ENCODE measurements around the gene PRSS1.
"Not testable (repeated sequence)": the region's sequence is repeated elsewhere in the genome, so short reads cannot be mapped to it uniquely, and the experiment has no call there.

The PRSS1 gene

GRCh38 chr7:142749218-142749993, at the start of gene PRSS1:
Gene PRSS1 (plus strand): TSS chr7:142749472. CDS start chr7:142749485, 13 bp downstream.
- no peak for DNase-seq

- not testable (repeated sequence) for DNase-seq
These were observed 48.3 kb upstream of the PRSS1 start for GRCh38 chr7:142700935-142701334.

- DNase-seq: no peak
These were observed 45.5 kb upstream of the PRSS1 start for GRCh38 chr7:142703655-142704305.

GRCh38 chr7:142708726-142709125, 40.5 kb upstream of the PRSS1 start:
- not testable (repeated sequence) for DNase-seq

GRCh38 chr7:142709921-142710320, 39.4 kb upstream of the PRSS1 start:
- DNase-seq: no peak

GRCh38 chr7:142711196-142711595, 38.1 kb upstream of the PRSS1 start:
- DNase-seq: no peak

GRCh38 chr7:142711746-142712616, 37.3 kb upstream of the PRSS1 start:
- DNase-seq: peak; percentile 49

GRCh38 chr7:142712617-142712957, 36.7 kb upstream of the PRSS1 start:
- DNase-seq: no peak

- DNase-seq: peak; percentile 36
These were observed 34.9 kb upstream of the PRSS1 start for GRCh38 chr7:142714375-142714774.

- DNase-seq: no peak
These were observed 32.7 kb upstream of the PRSS1 start for GRCh38 chr7:142716596-142716995.

GRCh38 chr7:142717453-142717852, 31.8 kb upstream of the PRSS1 start:
- peak; percentile 45 for DNase-seq

GRCh38 chr7:142718313-142718712, 31.0 kb upstream of the PRSS1 start:
- DNase-seq: no peak

- DNase-seq: no peak
These were observed 29.0 kb upstream of the PRSS1 start for GRCh38 chr7:142720172-142720773.

- DNase-seq: no peak
These were observed 28.3 kb upstream of the PRSS1 start for GRCh38 chr7:142720986-142721385.

GRCh38 chr7:142722248-142722794, 27.0 kb upstream of the PRSS1 start:
- no peak for DNase-seq

- no peak for DNase-seq
These were observed 16.0 kb upstream of the PRSS1 start for GRCh38 chr7:142733271-142733670.

GRCh38 chr7:142739923-142740492, 9.3 kb upstream of the PRSS1 start:
- DNase-seq: no peak

- no peak for DNase-seq
These were observed 8.5 kb upstream of the PRSS1 start for GRCh38 chr7:142740786-142741185.

GRCh38 chr7:142741932-142742331, 7.3 kb upstream of the PRSS1 start:
- not testable (repeated sequence) for DNase-seq

GRCh38 chr7:142745091-142745635, 4.1 kb upstream of the PRSS1 start:
- DNase-seq: no peak

GRCh38 chr7:142745745-142746144, 3.5 kb upstream of the PRSS1 start:
- no peak for DNase-seq

GRCh38 chr7:142746264-142746663, 3.0 kb upstream of the PRSS1 start:
- DNase-seq: no peak
